ENCODE measurements around the gene CCDC188. TPM values are rescaled to one million over a fixed set of nuclear protein-coding genes. Genes with fewer than 3 reads are reported as not detected.

The CCDC188 gene
- total RNA-seq, 3 donors from 2014 or later (not counting 1 experiment from before 2014, with no cell fraction given), result 0.64 TPM; not detected in 2

GRCh38 chr22:20146777-20147176 is 4.1 kb downstream of the CCDC188 start:
- no peak for TF ChIP-seq CTCF (IDR thresholded peaks at IDR 0.05)
- H3K27me3 ChIP-seq (ENCODE audit: control insufficient read depth, insufficient read depth, low read length), result no peaks in the 10 kb centered on the region
- Mint-ChIP-seq H3K36me3 (no peaks in the 10 kb centered on the region), H3K9me3 (no peaks in the 10 kb centered on the region), H3K27ac (no peak overlapping the region), H3K4me3 (no peak overlapping the region), H3K27me3 (ENCODE audit: low read depth in 2 of 2) (no peaks in the 10 kb centered on the region), H3K4me1 (no peaks in the 10 kb centered on the region)
- WGBS (ENCODE audit: insufficient coverage), result 81% methylated on average over 22 of the region's 22 CpGs
- no peak overlapping the region for H3K4me3 ChIP-seq (ENCODE audit: low read length)
- H3K27ac ChIP-seq (ENCODE audit: low read length), result no peak overlapping the region
- intact Hi-C loops (cut with micrococcal nuclease), result no loop called here
- peak in 1 of 3 donors; percentile 13 for ATAC-seq
- no peaks in the 10 kb centered on the region for H3K9me3 ChIP-seq (ENCODE audit: control insufficient read depth, insufficient read depth, low read length)
- no peaks in the 10 kb centered on the region for H3K4me1 ChIP-seq (ENCODE audit: control insufficient read depth, insufficient read depth, low read length)
- DNase-seq, result no peak
- peaks cover 2% of the 10 kb centered on the region for H3K36me3 ChIP-seq (ENCODE audit: control insufficient read depth, insufficient read depth, low read length)

- H3K4me3 ChIP-seq (ENCODE audit: low read length), result no peak overlapping the region
- no peak overlapping the region for H3K27ac ChIP-seq (ENCODE audit: low read length)
- no peak for TF ChIP-seq CTCF (IDR thresholded peaks at IDR 0.05)
- 96% methylated on average over 21 of the region's 21 CpGs for WGBS (ENCODE audit: insufficient coverage)
- no peaks in the 10 kb centered on the region for H3K27me3 ChIP-seq (ENCODE audit: control insufficient read depth, insufficient read depth, low read length)
- H3K27ac Mint-ChIP-seq, result no peak overlapping the region
- peaks cover 2% of the 10 kb centered on the region for H3K36me3 ChIP-seq (ENCODE audit: control insufficient read depth, insufficient read depth, low read length)
- intact Hi-C loops (cut with micrococcal nuclease), result no loop called here
- H3K4me1 ChIP-seq (ENCODE audit: control insufficient read depth, insufficient read depth, low read length), result no peaks in the 10 kb centered on the region
- no peaks in the 10 kb centered on the region for H3K36me3 Mint-ChIP-seq
- H3K4me3 Mint-ChIP-seq, result no peak overlapping the region
- no peaks in the 10 kb centered on the region for H3K4me1 Mint-ChIP-seq
- H3K9me3 Mint-ChIP-seq, result no peaks in the 10 kb centered on the region
- H3K27me3 Mint-ChIP-seq (ENCODE audit: low read depth in 2 of 2), result no peaks in the 10 kb centered on the region
- ATAC-seq, result no peak
- DNase-seq, result no peak
- no peaks in the 10 kb centered on the region for H3K9me3 ChIP-seq (ENCODE audit: control insufficient read depth, insufficient read depth, low read length)
Observed at GRCh38 chr22:20145832-20146223, 5.0 kb downstream of the CCDC188 start.

DNA sequence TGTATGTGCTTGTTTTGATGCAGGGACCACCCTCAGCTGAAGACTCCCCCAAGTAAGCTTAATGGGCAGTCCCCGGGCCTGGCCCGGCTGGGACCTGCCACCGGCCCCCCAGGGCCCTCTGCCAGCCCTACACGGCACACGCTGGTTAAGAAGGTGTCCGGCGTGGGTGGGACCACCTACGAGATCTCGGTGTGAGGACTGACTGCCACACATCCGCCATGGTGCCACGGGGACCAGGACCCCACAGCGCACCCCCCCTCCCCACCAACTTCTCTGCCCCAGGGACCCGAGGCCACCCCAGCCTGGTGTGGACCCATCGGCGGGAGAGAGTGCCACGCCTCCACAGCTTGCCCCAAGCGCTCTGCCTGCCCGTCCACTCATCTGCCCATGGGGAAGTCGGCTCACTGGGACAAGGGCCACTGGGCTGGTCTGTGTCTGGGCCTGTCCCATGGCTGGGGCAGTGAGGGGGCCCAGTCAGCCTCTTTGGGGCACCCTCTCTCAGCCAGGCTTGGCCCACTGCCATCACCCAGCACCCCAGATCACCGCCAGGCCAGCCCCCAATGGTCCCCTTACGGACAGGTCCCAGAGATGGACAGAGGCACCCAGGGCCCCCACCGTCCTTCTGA is 5.5 kb downstream of the CCDC188 start:
- Histone ChIP-seq H3K4me3 (ENCODE audit: low read length) (no peak overlapping the region), H3K27ac (ENCODE audit: low read length) (no peak overlapping the region), H3K9me3 (ENCODE audit: control insufficient read depth, insufficient read depth, low read length) (no peaks in the 10 kb centered on the region), H3K36me3 (ENCODE audit: control insufficient read depth, insufficient read depth, low read length) (peaks cover 2% of the 10 kb centered on the region), H3K4me1 (ENCODE audit: control insufficient read depth, insufficient read depth, low read length) (no peaks in the 10 kb centered on the region), H3K27me3 (ENCODE audit: control insufficient read depth, insufficient read depth, low read length) (no peaks in the 10 kb centered on the region)
- Mint-ChIP-seq H3K4me3 (no peak overlapping the region), H3K4me1 (no peaks in the 10 kb centered on the region), H3K27me3 (ENCODE audit: low read depth in 2 of 2) (no peaks in the 10 kb centered on the region), H3K27ac (no peak overlapping the region), H3K9me3 (no peaks in the 10 kb centered on the region), H3K36me3 (no peaks in the 10 kb centered on the region)
- no peak for ATAC-seq
- intact Hi-C loops (cut with micrococcal nuclease), result no loop called here
- no peak for DNase-seq
- 92% methylated on average over 22 of the region's 22 CpGs for WGBS (ENCODE audit: insufficient coverage)
- no peak for TF ChIP-seq CTCF (IDR thresholded peaks at IDR 0.05)

Data from natural killer cell (primary cell).